GM12891 (cell line): ENCODE measurements around the gene BMS1.
"Not testable (repeated sequence)": the region's sequence is repeated elsewhere in the genome, so short reads cannot be mapped to it uniquely, and the experiment has no call there.

Experiments used
- PAX5 ChIP-seq: IDR thresholded peaks from 2 replicates; pipeline ENCODE4 v1.6.1; 2011; ENCODE audit warnings: low read length, moderate library complexity, mild to moderate bottlenecking; ENCODE audit not compliant: insufficient read depth, severe bottlenecking
- POLR2A ChIP-seq: IDR thresholded peaks from 2 replicates; pipeline ENCODE4 v1.6.1; 2011; ENCODE audit warnings: low read depth, low read length, control low read depth
- POLR2AphosphoS5 ChIP-seq: IDR thresholded peaks from 2 replicates; pipeline ENCODE4 v1.6.1; 2011; ENCODE audit warnings: low read depth, low read length, control low read depth
- POU2F2 ChIP-seq: IDR thresholded peaks from 2 replicates; pipeline ENCODE4 v1.6.1; 2011; ENCODE audit warnings: low read depth, mild to moderate bottlenecking, control low read depth, low read length, moderate library complexity
- SPI1 ChIP-seq: IDR thresholded peaks from 2 replicates; pipeline ENCODE4 v1.6.1; 2011; ENCODE audit warnings: low read depth, low read length, control low read depth

DNA sequence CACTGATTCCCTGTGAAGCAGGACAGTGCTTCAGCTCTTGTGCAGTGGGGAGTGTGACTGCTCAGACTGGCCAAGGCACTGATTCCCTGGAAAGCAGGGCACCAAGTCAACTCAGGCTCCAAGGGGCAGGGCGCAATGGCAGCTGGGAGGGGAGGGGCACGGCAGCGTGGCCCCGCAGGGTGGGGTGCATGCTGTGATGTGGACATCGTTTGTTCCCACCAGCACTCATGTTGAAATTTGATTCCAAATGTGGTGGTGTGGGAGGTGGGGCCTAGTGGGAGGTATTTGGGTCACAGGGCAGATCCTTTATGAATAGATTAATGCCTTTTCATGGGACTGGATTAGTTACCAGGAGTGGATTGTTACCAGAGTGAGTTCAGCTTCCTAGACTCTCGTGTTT is 44.2 kb downstream of the BMS1 start:
- TF ChIP-seq POLR2A, POLR2AphosphoS5, SPI1, POU2F2, PAX5: not testable (repeated sequence)
